Neural progenitor cell (in vitro differentiated cells): ENCODE data around the gene ACSM2B. TPM values are rescaled to one million over a fixed set of nuclear protein-coding genes. Genes with fewer than 3 reads are reported as not detected.
"Not testable (repeated sequence)": the region's sequence is repeated elsewhere in the genome, so short reads cannot be mapped to it uniquely, and the experiment has no call there.

Source experiments
- DNase-seq: peaks from one replicate; pipeline ENCODE4 v3.0.0-alpha.2; 2016; ENCODE audit warnings: low spot score
- H2AFZ ChIP-seq: fragments of 200-600 bp; sonication (generic); replicated peaks from 2 replicates; pipeline ENCODE4 v1.6.1; 2016; ENCODE audit warnings: antibody characterized with exemption
- H3F3A ChIP-seq: fragments of 200-600 bp; sonication (generic); 2 replicates; pipeline ENCODE4 v1.6.1; 2016; ENCODE audit warnings: antibody characterized with exemption, low read depth
- H3K27ac ChIP-seq: fragments of 200-600 bp; sonication (generic); 2 replicates; pipeline ENCODE4 v1.5.1; 2016; ENCODE audit warnings: mild to moderate bottlenecking
- H3K27me3 ChIP-seq: fragments of 200-600 bp; sonication (generic); 2 replicates; pipeline ENCODE4 v1.6.1; 2016; ENCODE audit warnings: mild to moderate bottlenecking, moderate library complexity
- H3K36me3 ChIP-seq: fragments of 200-600 bp; sonication (generic); 2 replicates; pipeline ENCODE4 v1.5.1; 2016
- H3K4me1 ChIP-seq: fragments of 200-600 bp; sonication (generic); 2 replicates; pipeline ENCODE4 v1.6.1; 2016; ENCODE audit warnings: mixed run types
- H3K4me2 ChIP-seq: fragments of 200-600 bp; sonication (generic); 2 replicates; pipeline ENCODE4 v1.6.1; 2016
- H3K4me3 ChIP-seq: fragments of 200-600 bp; sonication (generic); 2 replicates; pipeline ENCODE4 v1.5.1; 2016
- H3K79me2 ChIP-seq: fragments of 200-600 bp; sonication (generic); 2 replicates; pipeline ENCODE4 v1.6.1; 2016; ENCODE audit warnings: low read depth
- H3K9ac ChIP-seq: fragments of 200-600 bp; sonication (generic); 2 replicates; pipeline ENCODE4 v1.6.1; 2016
- H3K9me3 ChIP-seq: fragments of 200-600 bp; sonication (generic); 2 replicates; pipeline ENCODE4 v1.5.1; 2016; ENCODE audit warnings: low read depth
- H4K20me1 ChIP-seq: fragments of 200-600 bp; sonication (generic); 2 replicates; pipeline ENCODE4 v1.6.1; 2016; ENCODE audit warnings: low read depth
- H3K27ac Mint-ChIP-seq: 3 replicates; pipeline ENCODE4 v1.8.0; 2021; ENCODE audit warnings: mixed read lengths
- H3K27me3 Mint-ChIP-seq: 2 replicates; pipeline ENCODE4 v1.8.0; 2022; ENCODE audit warnings: low read depth, mild to moderate bottlenecking, inconsistent platforms, moderate library complexity, mixed read lengths; ENCODE audit not compliant: insufficient read depth
- H3K36me3 Mint-ChIP-seq: 3 replicates; pipeline ENCODE4 v1.8.0; 2021; ENCODE audit warnings: mixed read lengths
- H3K4me1 Mint-ChIP-seq: 3 replicates; pipeline ENCODE4 v1.8.0; 2021; ENCODE audit warnings: mixed read lengths
- H3K4me3 Mint-ChIP-seq: 3 replicates; pipeline ENCODE4 v1.8.0; 2021; ENCODE audit warnings: mild to moderate bottlenecking, moderate library complexity, mixed read lengths
- H3K9me3 Mint-ChIP-seq: 3 replicates; pipeline ENCODE4 v1.8.0; 2020; ENCODE audit warnings: mixed read lengths
- CTCF ChIP-seq: fragments of 200-600 bp; sonication (generic); IDR thresholded peaks from 2 replicates; pipeline ENCODE4 v1.5.1; 2017; ENCODE audit warnings: antibody characterized with exemption, mild to moderate bottlenecking
- EZH2 ChIP-seq: fragments of 200-600 bp; sonication (generic); IDR thresholded peaks from 2 replicates; pipeline ENCODE4 v1.6.1; 2017; ENCODE audit warnings: antibody characterized with exemption, mild to moderate bottlenecking, moderate library complexity
- EZH2phosphoT487 ChIP-seq: fragments of 200-600 bp; sonication (generic); IDR thresholded peaks from 2 replicates; pipeline ENCODE4 v1.6.1; 2017; ENCODE audit warnings: antibody characterized with exemption
- total RNA-seq: library from RNA; depleted of rRNA; stranded (reverse); fragments of >200 nt; gene quantifications from 2 replicates; pipeline ENCODE4 v1.2.3, GENCODE V29; 2015; ENCODE audit warnings: low replicate concordance

ACSM2B gene
- total RNA-seq, 1 donor from 2014 or later, result not detected

DNA sequence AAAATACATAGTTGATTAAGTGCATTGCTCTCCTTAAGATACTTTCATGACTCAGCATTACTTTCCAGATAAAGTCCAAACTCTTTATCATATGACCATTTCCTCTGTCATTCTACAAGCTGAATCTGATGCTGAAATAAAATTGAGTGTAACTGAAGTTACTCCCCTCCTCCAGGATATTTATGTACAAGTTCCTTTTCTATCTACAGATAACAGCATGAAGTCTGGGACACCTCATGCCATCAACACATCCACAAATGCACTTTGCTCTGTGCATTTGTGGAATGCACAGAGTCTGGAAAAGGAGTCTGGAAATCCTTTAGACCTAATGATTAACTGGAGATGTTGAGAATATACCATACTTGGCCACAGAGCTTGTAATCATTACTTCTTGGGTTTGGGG lies 60.5 kb downstream of the ACSM2B start:
- Mint-ChIP-seq H3K9me3 (no peaks in the 10 kb centered on the region), H3K27ac (no peak overlapping the region), H3K27me3 (peaks cover 10% of the 10 kb centered on the region), H3K4me1 (no peaks in the 10 kb centered on the region), H3K4me3 (no peak overlapping the region), H3K36me3 (no peaks in the 10 kb centered on the region)
- Histone ChIP-seq H3K4me1 (no peaks in the 10 kb centered on the region), H2AFZ (no peak overlapping the region), H3K27ac (no peak overlapping the region), H3K9me3 (no peaks in the 10 kb centered on the region), H3F3A (no peaks in the 10 kb centered on the region), H3K9ac (no peak overlapping the region), H3K79me2 (no peaks in the 10 kb centered on the region), H3K36me3 (no peaks in the 10 kb centered on the region), H3K4me2 (no peak overlapping the region), H3K4me3 (no peak overlapping the region), H4K20me1 (no peaks in the 10 kb centered on the region), H3K27me3 (no peaks in the 10 kb centered on the region)
- no peak for DNase-seq
- TF ChIP-seq CTCF (no peak), EZH2phosphoT487 (no peak), EZH2 (no peak)

DNA sequence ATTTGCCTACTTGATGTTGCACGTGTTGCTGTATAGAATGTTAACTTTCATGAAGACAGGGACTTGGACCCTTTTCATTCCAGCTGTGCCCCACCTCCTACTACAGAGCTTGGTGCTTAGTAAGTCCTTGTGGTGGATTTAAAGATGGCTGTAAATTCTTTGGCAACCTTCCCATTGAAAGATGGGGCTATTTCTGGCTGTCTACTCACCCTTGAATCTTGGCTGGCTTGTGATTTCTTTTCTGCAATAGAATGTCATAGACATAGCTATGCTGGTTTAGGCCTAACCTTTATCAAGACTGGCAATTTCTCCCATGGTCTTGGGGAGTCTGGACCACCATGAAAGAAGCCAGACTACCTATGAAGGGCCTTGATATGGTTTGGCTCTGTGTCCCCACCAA lies 65.8 kb downstream of the ACSM2B start:
- Histone ChIP-seq H3K9ac (no peak overlapping the region), H3K4me2 (no peak overlapping the region), H3K27me3 (no peaks in the 10 kb centered on the region), H2AFZ (no peak overlapping the region), H3K4me1 (no peaks in the 10 kb centered on the region), H3K9me3 (peaks cover 14% of the 10 kb centered on the region), H3K27ac (no peak overlapping the region), H3F3A (no peaks in the 10 kb centered on the region), H4K20me1 (no peaks in the 10 kb centered on the region), H3K79me2 (no peaks in the 10 kb centered on the region), H3K4me3 (no peak overlapping the region), H3K36me3 (no peaks in the 10 kb centered on the region)
- no peak overlapping the region for H3K4me3 Mint-ChIP-seq
- DNase-seq, result no peak
- H3K9me3 Mint-ChIP-seq, result peaks cover 13% of the 10 kb centered on the region
- no peaks in the 10 kb centered on the region for H3K36me3 Mint-ChIP-seq
- no peaks in the 10 kb centered on the region for H3K4me1 Mint-ChIP-seq
- no peak overlapping the region for H3K27ac Mint-ChIP-seq
- TF ChIP-seq CTCF, result no peak
- TF ChIP-seq EZH2phosphoT487, result no peak
- TF ChIP-seq EZH2, result no peak
- peaks cover 4% of the 10 kb centered on the region for H3K27me3 Mint-ChIP-seq

DNA sequence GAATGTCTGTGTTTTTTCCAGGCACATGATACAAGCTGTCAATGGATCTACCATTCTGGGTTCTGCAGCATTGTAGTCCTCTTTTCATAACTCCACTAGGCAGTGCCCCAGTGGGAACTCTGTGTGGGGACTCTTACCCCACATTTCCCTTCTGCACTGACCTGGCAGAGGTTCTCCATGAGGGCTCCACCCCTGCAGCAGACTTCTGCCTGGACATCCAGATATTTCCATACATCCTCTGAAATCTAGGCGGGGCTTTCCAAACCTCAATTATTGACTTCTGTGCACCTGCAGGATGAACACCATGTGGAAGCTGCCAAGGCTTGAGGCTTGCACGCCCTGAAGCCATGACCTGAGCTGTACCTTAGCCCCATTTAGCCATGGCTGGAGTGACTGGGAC lies 68.9 kb downstream of the ACSM2B start:
- peaks cover 18% of the 10 kb centered on the region for H3K9me3 Mint-ChIP-seq
- Histone ChIP-seq H2AFZ (no peak overlapping the region), H4K20me1 (no peaks in the 10 kb centered on the region), H3K79me2 (no peaks in the 10 kb centered on the region), H3K36me3 (no peaks in the 10 kb centered on the region), H3K27me3 (no peaks in the 10 kb centered on the region), H3K4me3 (no peak overlapping the region), H3K9me3 (peaks cover 14% of the 10 kb centered on the region), H3K4me1 (no peaks in the 10 kb centered on the region), H3F3A (no peaks in the 10 kb centered on the region), H3K27ac (no peak overlapping the region), H3K4me2 (no peak overlapping the region), H3K9ac (no peak overlapping the region)
- no peak for DNase-seq
- peaks cover 8% of the 10 kb centered on the region for H3K27me3 Mint-ChIP-seq
- no peaks in the 10 kb centered on the region for H3K4me1 Mint-ChIP-seq
- no peaks in the 10 kb centered on the region for H3K36me3 Mint-ChIP-seq
- TF ChIP-seq EZH2phosphoT487, result no peak
- no peak for TF ChIP-seq CTCF
- no peak for TF ChIP-seq EZH2
- no peak overlapping the region for H3K4me3 Mint-ChIP-seq
- no peak overlapping the region for H3K27ac Mint-ChIP-seq

DNA sequence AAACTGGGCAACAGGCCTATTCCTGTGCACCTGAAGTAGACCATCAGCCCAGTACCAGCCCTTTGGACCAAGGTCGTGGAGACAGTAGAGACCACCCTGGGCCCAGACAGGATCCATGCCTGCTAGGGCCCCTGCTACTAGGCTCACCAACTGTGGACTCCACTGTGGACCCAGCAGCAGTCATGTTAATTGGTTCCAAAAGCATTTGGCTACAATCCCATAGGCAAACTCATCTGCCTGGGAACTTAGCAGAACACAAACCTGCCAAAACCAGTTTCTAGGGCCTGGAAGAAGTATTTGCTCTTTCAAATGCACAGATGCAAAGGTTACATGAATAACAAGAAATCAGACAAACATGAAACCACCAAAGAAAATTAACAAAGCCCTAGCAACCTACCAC lies 71.7 kb downstream of the ACSM2B start:
- no peak for TF ChIP-seq EZH2phosphoT487
- no peak for TF ChIP-seq CTCF
- no peak for TF ChIP-seq EZH2
- H2AFZ ChIP-seq, result no peak overlapping the region
- Mint-ChIP-seq H3K9me3 (peaks cover 20% of the 10 kb centered on the region), H3K27ac (no peak overlapping the region), H3K4me3 (no peak overlapping the region), H3K36me3 (no peaks in the 10 kb centered on the region), H3K4me1 (no peaks in the 10 kb centered on the region), H3K27me3 (peaks cover 4% of the 10 kb centered on the region)
- peaks cover 14% of the 10 kb centered on the region for H3K9me3 ChIP-seq
- H3F3A ChIP-seq, result no peaks in the 10 kb centered on the region
- no peak overlapping the region for H3K9ac ChIP-seq
- no peaks in the 10 kb centered on the region for H3K4me1 ChIP-seq
- H4K20me1 ChIP-seq, result no peaks in the 10 kb centered on the region
- H3K36me3 ChIP-seq, result no peaks in the 10 kb centered on the region
- H3K27me3 ChIP-seq, result no peaks in the 10 kb centered on the region
- no peak overlapping the region for H3K27ac ChIP-seq
- no peak overlapping the region for H3K4me2 ChIP-seq
- DNase-seq, result no peak
- H3K79me2 ChIP-seq, result no peaks in the 10 kb centered on the region
- no peak overlapping the region for H3K4me3 ChIP-seq

DNA sequence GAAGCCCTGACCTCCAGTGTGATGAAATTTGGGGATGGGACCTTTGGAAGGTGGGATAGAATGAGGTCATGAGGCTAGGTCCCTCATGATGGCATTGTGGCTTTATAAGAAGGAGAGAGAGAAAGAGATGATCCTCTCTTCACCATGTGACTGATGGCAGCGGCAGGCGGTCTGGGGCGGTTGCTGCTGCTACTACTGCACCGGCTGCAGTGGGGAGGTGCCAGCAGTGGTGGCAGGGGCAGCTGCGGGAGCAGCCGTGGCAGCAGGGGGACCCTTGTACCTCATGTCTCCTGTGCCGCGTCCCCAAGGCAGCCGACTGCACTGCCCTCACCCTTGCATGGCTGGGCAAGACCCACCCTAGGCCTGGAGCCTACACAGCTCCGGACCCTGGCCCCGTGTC lies 84.7 kb downstream of the ACSM2B start:
- not testable (repeated sequence) for H3K27ac Mint-ChIP-seq, H3K4me3 ChIP-seq, H3F3A ChIP-seq, H3K9me3 Mint-ChIP-seq, H3K9me3 ChIP-seq, H3K79me2 ChIP-seq, H3K36me3 Mint-ChIP-seq, H3K4me3 Mint-ChIP-seq, H4K20me1 ChIP-seq, H3K36me3 ChIP-seq, H3K9ac ChIP-seq, H3K27ac ChIP-seq, DNase-seq, H3K4me1 ChIP-seq, H3K4me2 ChIP-seq, H3K27me3 ChIP-seq, H3K27me3 Mint-ChIP-seq, H2AFZ ChIP-seq, H3K4me1 Mint-ChIP-seq
